Vagina (tissue), 2 donors: ENCODE data around the gene SLC16A11. TPM values are rescaled to one million over a fixed set of nuclear protein-coding genes. Genes with fewer than 3 reads are reported as not detected.
A peak's percentile ranks its signal among the peaks of the same experiment; 100 is the strongest.

Source experiments
- DNase-seq, 2 donors: peaks; one replicate each; pipeline ENCODE4 v3.0.0-alpha.2; 2017; ENCODE audit errors: extremely low spot score in 2 of 2
- H3K27ac ChIP-seq: fragments of 200-600 bp; sonication (generic); one replicate; pipeline ENCODE4 v1.5.1; 2019
- H3K27me3 ChIP-seq: fragments of 200-600 bp; sonication (generic); one replicate; pipeline ENCODE4 v1.5.1; 2019
- H3K36me3 ChIP-seq, 2 donors: fragments of 200-600 bp; sonication (generic); one replicate each; pipeline ENCODE4 v1.5.1; 2017 to 2019
- H3K4me1 ChIP-seq: fragments of 200-600 bp; sonication (generic); one replicate; pipeline ENCODE4 v1.5.1; 2019
- H3K4me3 ChIP-seq, 2 donors: fragments of 200-600 bp; sonication (generic); 1 replicate in 1 of 2; 2 replicates in 1 of 2; pipeline ENCODE4 v1.5.1; 2016 to 2019
- H3K9me3 ChIP-seq: fragments of 200-600 bp; sonication (generic); one replicate; pipeline ENCODE4 v1.5.1; 2019
- POLR2A ChIP-seq, 2 donors: fragments of 450-650 bp; IDR thresholded peaks; one replicate each; pipeline ENCODE4 v1.6.1; 2017; ENCODE audit warnings: antibody characterized with exemption in 2 of 2, mild to moderate bottlenecking in 2 of 2, moderate library complexity in 2 of 2
- POLR2AphosphoS5 ChIP-seq, 2 donors: sonication (generic); formaldehyde crosslinking; IDR thresholded peaks; one replicate each; pipeline ENCODE4 v1.9.0; 2017; ENCODE audit warnings: antibody characterized with exemption in 2 of 2, mild to moderate bottlenecking in 2 of 2, low read depth in 1 of 2; ENCODE audit not compliant: insufficient read depth in 1 of 2
- intact Hi-C: fragments of 100-400 bp; cut with DNase I; formaldehyde crosslinking; loops from one replicate; pipeline ENCODE4 v1.15.1; 2023
- total RNA-seq: library from RNA; depleted of rRNA; stranded (reverse); fragments of >200 nt; gene quantifications from one replicate; pipeline ENCODE4 v1.2.3, GENCODE V29; 2016
- TF ChIP-seq, protein P1 (sequence below), 3 experiments: fragments of 450-650 bp in 2 of 3; fragments of 200-600 bp in 1 of 3; sonication (generic) in 1 of 3; IDR thresholded peaks; one replicate each; pipeline ENCODE4 v1.5.1; 2017 to 2019; ENCODE audit warnings: antibody characterized with exemption in 3 of 3, mild to moderate bottlenecking in 2 of 3, moderate library complexity in 2 of 3

The SLC16A11 gene
- total RNA-seq, 1 donor from 2014 or later, result not detected

DNA sequence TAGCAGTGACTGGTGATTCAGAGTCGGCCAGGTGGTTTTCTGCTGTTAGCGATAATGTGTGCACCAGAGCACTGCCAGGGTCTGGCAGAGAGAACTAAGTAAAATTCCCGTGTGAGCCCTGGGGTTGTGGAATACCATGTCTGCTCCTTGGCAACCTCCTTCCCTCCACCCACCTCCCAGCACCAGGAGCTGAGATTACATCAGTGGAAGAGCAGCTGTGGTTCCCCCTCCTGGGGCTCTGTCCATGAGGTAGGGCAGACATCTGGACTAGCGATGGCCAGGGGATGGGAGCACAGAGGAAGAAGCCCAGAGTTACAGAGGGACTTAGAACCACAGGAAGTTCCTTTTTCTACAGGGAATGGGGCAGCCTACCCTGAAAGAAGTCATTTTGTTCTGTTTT lies 20.4 kb upstream of the SLC16A11 start:
- H3K36me3 ChIP-seq, result no peaks in the 10 kb centered on the region
- H3K4me1 ChIP-seq, result no peaks in the 10 kb centered on the region
- no peak overlapping the region for H3K4me3 ChIP-seq
- DNase-seq, result no peak
- intact Hi-C loops, result loop anchor here (5.0 kb wide), 1 partner anchor 1902 kb away; no protein-coding TSS in a partner anchor
- H3K27me3 ChIP-seq, result no peaks in the 10 kb centered on the region
- TF ChIP-seq POLR2A (IDR thresholded peaks at IDR 0.05) (no peak), POLR2AphosphoS5 (IDR thresholded peaks at IDR 0.05; ENCODE audit: insufficient read depth in 1 of 2, low read depth in 1 of 2) (no peak)
- TF ChIP-seq, protein P1, sequence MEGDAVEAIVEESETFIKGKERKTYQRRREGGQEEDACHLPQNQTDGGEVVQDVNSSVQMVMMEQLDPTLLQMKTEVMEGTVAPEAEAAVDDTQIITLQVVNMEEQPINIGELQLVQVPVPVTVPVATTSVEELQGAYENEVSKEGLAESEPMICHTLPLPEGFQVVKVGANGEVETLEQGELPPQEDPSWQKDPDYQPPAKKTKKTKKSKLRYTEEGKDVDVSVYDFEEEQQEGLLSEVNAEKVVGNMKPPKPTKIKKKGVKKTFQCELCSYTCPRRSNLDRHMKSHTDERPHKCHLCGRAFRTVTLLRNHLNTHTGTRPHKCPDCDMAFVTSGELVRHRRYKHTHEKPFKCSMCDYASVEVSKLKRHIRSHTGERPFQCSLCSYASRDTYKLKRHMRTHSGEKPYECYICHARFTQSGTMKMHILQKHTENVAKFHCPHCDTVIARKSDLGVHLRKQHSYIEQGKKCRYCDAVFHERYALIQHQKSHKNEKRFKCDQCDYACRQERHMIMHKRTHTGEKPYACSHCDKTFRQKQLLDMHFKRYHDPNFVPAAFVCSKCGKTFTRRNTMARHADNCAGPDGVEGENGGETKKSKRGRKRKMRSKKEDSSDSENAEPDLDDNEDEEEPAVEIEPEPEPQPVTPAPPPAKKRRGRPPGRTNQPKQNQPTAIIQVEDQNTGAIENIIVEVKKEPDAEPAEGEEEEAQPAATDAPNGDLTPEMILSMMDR (IDR thresholded peaks at IDR 0.05), result no peak
- peaks cover 5% of the 10 kb centered on the region for H3K9me3 ChIP-seq
- H3K27ac ChIP-seq, result no peak overlapping the region

DNA sequence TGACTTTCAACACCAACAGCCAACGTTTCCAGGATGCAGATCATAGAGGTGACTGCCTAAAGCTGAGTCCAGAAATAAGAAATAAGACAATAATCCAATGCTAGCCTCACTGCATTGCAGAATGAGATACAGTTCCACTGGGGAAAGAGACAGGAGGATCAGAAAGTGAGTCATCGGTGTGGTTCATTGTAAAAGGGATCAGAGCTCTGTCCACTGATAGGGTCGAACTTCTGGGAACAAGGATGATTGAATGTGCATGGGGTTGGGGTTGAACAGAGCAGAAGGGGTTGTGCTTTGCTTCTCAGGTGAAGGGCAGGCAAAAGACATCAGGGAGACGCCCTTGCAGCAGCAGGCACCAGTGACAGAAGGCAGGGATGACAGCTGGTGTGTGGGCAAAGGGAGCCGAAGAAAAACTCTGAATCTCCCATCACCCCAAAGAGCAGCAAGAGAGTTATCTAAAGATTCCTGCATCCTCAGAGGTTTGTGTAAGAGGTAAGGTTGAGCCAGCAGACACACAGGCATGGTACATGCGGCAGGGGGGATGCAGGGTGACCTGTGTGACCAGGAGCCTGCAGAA lies 19.7 kb upstream of the SLC16A11 start:
- no peak overlapping the region for H3K27ac ChIP-seq
- no peaks in the 10 kb centered on the region for H3K36me3 ChIP-seq
- no peak overlapping the region for H3K4me3 ChIP-seq
- TF ChIP-seq, protein P1 (IDR thresholded peaks at IDR 0.05), result no peak
- no peak for TF ChIP-seq POLR2AphosphoS5 (IDR thresholded peaks at IDR 0.05; ENCODE audit: insufficient read depth in 1 of 2, low read depth in 1 of 2)
- TF ChIP-seq POLR2A (IDR thresholded peaks at IDR 0.05), result no peak
- intact Hi-C loops, result loop anchor here (5.0 kb wide), 1 partner anchor 1901 kb away; no protein-coding TSS in a partner anchor
- no peaks in the 10 kb centered on the region for H3K27me3 ChIP-seq
- no peak for DNase-seq
- peaks cover 5% of the 10 kb centered on the region for H3K9me3 ChIP-seq
- H3K4me1 ChIP-seq, result no peaks in the 10 kb centered on the region

DNA sequence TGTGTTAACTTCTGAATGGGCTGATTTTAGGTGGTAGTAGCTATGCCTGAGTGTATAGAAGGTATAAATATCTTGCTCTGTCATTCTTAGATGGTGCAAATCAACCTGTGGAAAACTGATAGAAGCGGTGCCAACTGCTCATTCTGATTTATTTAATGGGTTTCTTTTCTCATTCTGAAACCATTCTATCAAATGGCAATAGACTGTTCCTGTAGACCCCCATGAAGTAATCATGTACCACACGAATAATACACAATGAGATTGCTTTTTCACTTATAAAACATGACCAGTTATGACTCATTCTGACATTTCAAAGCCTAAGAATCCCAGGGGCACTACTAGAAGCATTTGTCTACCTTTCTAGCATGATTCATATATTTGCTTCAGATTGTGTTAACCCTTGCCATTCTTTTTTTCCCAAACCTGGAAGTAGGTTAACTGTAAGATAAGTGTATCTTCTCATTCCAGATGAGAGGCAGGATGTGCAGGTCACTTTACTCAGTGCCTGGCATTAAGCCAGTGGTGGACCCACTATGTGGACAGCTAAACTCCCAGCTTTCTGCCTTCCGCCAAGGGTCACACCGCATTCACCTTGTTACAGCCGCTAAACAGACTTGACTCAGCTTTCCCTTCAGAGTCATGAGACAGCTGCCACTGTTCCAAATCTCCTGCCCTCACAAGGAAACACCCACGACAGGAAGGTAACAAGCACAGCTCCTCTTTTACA lies 16.4 kb upstream of the SLC16A11 start:
- Histone ChIP-seq H3K27ac (no peak overlapping the region), H3K27me3 (no peaks in the 10 kb centered on the region), H3K36me3 (no peaks in the 10 kb centered on the region), H3K4me1 (no peaks in the 10 kb centered on the region), H3K9me3 (no peaks in the 10 kb centered on the region), H3K4me3 (no peak overlapping the region)
- DNase-seq, result no peak
- intact Hi-C loops, result loop anchor here (5.0 kb wide), 1 partner anchor 1898 kb away; no protein-coding TSS in a partner anchor
- TF ChIP-seq POLR2A (IDR thresholded peaks at IDR 0.05) (no peak), POLR2AphosphoS5 (IDR thresholded peaks at IDR 0.05; ENCODE audit: insufficient read depth in 1 of 2, low read depth in 1 of 2) (peak in 1 of 2 donors; percentile 46)
- TF ChIP-seq, protein P1 (IDR thresholded peaks at IDR 0.05), result no peak

DNA sequence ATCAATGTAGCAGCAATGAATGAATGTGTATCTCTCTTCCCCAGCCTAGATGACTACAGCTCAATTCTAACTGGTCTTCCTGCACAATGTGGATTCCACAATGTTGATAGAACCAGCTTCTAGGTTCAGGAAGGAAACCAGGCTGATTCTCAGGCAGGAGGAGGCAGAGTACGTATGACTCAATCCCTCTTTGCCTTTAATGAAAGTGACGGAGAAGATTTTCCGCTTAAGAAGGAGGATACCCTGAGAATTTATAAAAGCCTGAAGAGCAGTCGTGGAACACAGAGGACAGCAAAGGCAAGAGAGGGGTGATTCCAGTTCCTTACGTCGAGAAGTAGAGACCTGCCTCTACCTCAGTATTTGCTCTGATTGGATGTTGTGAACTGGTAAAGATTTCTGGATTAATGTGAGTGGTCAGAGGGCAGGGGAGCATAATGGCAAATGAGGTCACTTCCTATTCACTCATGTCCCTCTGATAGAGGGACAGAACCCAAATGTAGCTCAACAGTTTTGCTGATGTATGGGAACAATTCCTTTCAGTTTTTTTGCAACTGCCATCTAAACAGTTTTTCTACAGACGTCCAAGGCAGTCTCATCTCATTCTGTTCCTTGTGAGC lies 15.0 kb upstream of the SLC16A11 start:
- TF ChIP-seq POLR2AphosphoS5 (IDR thresholded peaks at IDR 0.05; ENCODE audit: insufficient read depth in 1 of 2, low read depth in 1 of 2) (no peak), POLR2A (IDR thresholded peaks at IDR 0.05) (no peak)
- TF ChIP-seq, protein P1 (IDR thresholded peaks at IDR 0.05), result no peak
- intact Hi-C loops, result no loop called here
- H3K4me1 ChIP-seq, result no peaks in the 10 kb centered on the region
- DNase-seq, result no peak
- no peaks in the 10 kb centered on the region for H3K9me3 ChIP-seq
- H3K27ac ChIP-seq, result no peak overlapping the region
- no peaks in the 10 kb centered on the region for H3K36me3 ChIP-seq
- no peaks in the 10 kb centered on the region for H3K27me3 ChIP-seq
- no peak overlapping the region for H3K4me3 ChIP-seq
